ENCODE results near the gene SCG3.

SCG3 gene

GRCh38 chr15:51760805-51761204, 79.5 kb downstream of the SCG3 start:
- FAIRE-seq: no peak

- no peak for FAIRE-seq
Observed at GRCh38 chr15:51765751-51766150, 84.4 kb downstream of the SCG3 start.

- no peak for FAIRE-seq
Observed at GRCh38 chr15:51766341-51766740, 85.0 kb downstream of the SCG3 start.

GRCh38 chr15:51768018-51768417, 86.7 kb downstream of the SCG3 start:
- no peak for FAIRE-seq

Data from G401.6 (cell line).